ENCODE results near the gene MYZAP. TPM values are rescaled to one million over a fixed set of nuclear protein-coding genes. Genes with fewer than 3 reads are reported as not detected.

MYZAP gene
- total RNA-seq, 1 donor from 2014 or later = 2.6 TPM

DNA sequence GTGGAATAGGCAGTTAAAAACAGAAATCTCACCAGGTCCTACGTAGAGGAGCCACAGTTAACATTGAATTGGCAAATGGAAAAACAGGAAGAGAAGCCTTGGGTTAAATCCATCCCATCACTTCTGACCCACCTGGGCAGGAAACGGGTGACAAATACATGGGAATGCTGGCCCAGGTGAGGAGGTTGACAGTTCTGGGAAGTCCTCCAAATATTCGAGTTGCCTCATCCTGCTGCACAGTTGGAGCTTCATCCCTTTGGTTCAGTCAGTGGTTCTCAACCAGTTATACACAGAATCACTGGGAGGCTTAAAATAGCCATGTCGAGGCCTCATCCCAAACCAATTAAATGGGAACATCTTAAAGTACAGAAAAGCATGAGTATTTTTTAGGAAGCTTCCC is 5.3 kb downstream of the MYZAP start:
- peaks cover 13 to 49% (median 16%) of the 10 kb centered on the region in 3 donors for H3K4me1 ChIP-seq (ENCODE audit: control insufficient read depth in 3 of 3, insufficient read depth in 3 of 3, low read length in 3 of 3)
- H3K27ac ChIP-seq (ENCODE audit: low read depth, low read length) = peak overlapping the region; percentile 4
- H3K27me3 ChIP-seq (ENCODE audit: control insufficient read depth in 3 of 3, insufficient read depth in 3 of 3, low read length in 3 of 3) = no peaks in the 10 kb centered on the region
- H3K4me3 ChIP-seq (ENCODE audit: low read length in 3 of 3) = no peak overlapping the region
- H3K36me3 ChIP-seq (ENCODE audit: control insufficient read depth in 3 of 3, insufficient read depth in 3 of 3, low read length in 3 of 3) = no peaks in the 10 kb centered on the region
- no peak overlapping the region for H3K9ac ChIP-seq (ENCODE audit: low read depth in 1 of 3, low read length in 3 of 3)
- H3K9me3 ChIP-seq (ENCODE audit: control insufficient read depth in 3 of 3, low read length in 3 of 3) = no peaks in the 10 kb centered on the region

DNA sequence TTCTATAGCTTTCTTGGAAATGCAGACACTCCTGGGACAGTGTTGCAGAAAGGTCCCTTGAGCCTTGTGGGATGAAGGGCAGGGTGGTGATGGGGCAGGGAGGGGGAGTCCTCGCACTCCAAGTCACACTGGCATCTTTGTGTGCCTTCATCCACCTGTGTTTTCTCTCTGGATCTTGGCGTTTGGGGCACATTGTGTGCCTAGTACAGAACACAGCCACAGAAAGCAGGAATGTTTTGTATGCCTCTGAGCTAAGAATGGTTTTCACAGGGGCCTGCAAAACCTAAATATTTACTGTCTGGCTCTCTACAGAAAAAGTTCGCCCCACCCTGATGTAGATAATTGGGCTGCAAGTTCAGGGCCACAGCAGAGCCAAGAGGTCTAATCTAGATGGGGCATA is 5.7 kb downstream of the MYZAP start:
- H3K4me3 ChIP-seq (ENCODE audit: low read length in 3 of 3) = no peak overlapping the region
- H3K9ac ChIP-seq (ENCODE audit: low read depth in 1 of 3, low read length in 3 of 3) = no peak overlapping the region
- H3K9me3 ChIP-seq (ENCODE audit: control insufficient read depth in 3 of 3, low read length in 3 of 3) = no peaks in the 10 kb centered on the region
- no peaks in the 10 kb centered on the region for H3K27me3 ChIP-seq (ENCODE audit: control insufficient read depth in 3 of 3, insufficient read depth in 3 of 3, low read length in 3 of 3)
- peaks cover 12 to 48% (median 16%) of the 10 kb centered on the region in 3 donors for H3K4me1 ChIP-seq (ENCODE audit: control insufficient read depth in 3 of 3, insufficient read depth in 3 of 3, low read length in 3 of 3)
- H3K36me3 ChIP-seq (ENCODE audit: control insufficient read depth in 3 of 3, insufficient read depth in 3 of 3, low read length in 3 of 3) = no peaks in the 10 kb centered on the region
- peak overlapping the region; percentile 4 for H3K27ac ChIP-seq (ENCODE audit: low read depth, low read length)

DNA sequence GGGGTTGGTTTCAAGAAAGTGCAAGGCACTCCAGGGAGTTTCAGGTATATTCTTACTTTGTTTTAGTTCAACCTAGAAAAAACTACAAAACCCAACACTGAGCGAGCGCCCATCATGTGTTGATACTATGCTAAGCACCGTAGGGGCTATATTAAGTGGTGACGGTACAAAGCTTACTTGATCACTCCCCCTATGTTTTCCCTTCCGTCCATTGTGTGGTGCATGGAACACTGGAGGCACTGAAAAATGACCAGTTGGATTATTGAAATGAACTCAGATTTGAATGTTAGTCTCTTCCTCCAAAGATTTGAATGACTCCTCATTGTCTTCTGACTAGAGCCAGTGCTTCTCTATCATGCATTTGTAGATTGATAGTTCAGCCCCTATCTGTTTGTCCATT is 6.6 kb downstream of the MYZAP start:
- peak overlapping the region; percentile 31 for H3K27ac ChIP-seq (ENCODE audit: low read depth, low read length)
- no peaks in the 10 kb centered on the region for H3K36me3 ChIP-seq (ENCODE audit: control insufficient read depth in 3 of 3, insufficient read depth in 3 of 3, low read length in 3 of 3)
- no peak overlapping the region for H3K9ac ChIP-seq (ENCODE audit: low read depth in 1 of 3, low read length in 3 of 3)
- H3K4me1 ChIP-seq (ENCODE audit: control insufficient read depth in 3 of 3, insufficient read depth in 3 of 3, low read length in 3 of 3) = peaks cover 10 to 46% (median 16%) of the 10 kb centered on the region in 3 donors
- no peaks in the 10 kb centered on the region for H3K9me3 ChIP-seq (ENCODE audit: control insufficient read depth in 3 of 3, low read length in 3 of 3)
- H3K27me3 ChIP-seq (ENCODE audit: control insufficient read depth in 3 of 3, insufficient read depth in 3 of 3, low read length in 3 of 3) = no peaks in the 10 kb centered on the region
- no peak overlapping the region for H3K4me3 ChIP-seq (ENCODE audit: low read length in 3 of 3)

DNA sequence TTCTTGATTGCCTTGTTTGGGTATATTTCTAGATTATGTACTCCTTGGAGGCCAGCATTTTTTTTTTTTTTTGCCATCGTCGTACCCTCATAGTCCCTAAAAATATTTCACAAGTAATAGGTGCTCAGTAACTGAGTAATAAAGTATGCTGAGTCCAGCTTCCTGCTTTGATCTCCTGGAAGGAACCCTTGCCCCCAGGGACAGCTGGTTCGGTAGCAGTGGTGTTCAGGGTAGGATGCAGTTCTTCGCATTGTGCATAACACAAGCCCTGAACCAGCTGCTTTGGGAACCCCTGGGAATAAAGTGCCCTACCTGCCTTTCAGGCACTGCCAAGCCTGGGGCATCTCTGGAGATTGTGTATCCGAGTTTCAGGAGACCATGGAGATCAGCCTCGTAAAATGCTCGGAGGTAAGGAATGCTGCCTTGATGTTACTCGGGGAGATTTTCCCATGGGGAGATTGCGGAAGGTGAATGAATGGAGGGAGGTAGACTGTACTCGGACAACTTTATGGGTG is 7.6 kb downstream of the MYZAP start:
- H3K4me3 ChIP-seq (ENCODE audit: low read length in 3 of 3) = no peak overlapping the region
- H3K27me3 ChIP-seq (ENCODE audit: control insufficient read depth in 3 of 3, insufficient read depth in 3 of 3, low read length in 3 of 3) = no peaks in the 10 kb centered on the region
- H3K4me1 ChIP-seq (ENCODE audit: control insufficient read depth in 3 of 3, insufficient read depth in 3 of 3, low read length in 3 of 3) = peaks cover 14 to 50% (median 20%) of the 10 kb centered on the region in 3 donors
- H3K9me3 ChIP-seq (ENCODE audit: control insufficient read depth in 3 of 3, low read length in 3 of 3) = no peaks in the 10 kb centered on the region
- no peaks in the 10 kb centered on the region for H3K36me3 ChIP-seq (ENCODE audit: control insufficient read depth in 3 of 3, insufficient read depth in 3 of 3, low read length in 3 of 3)
- no peak overlapping the region for H3K9ac ChIP-seq (ENCODE audit: low read depth in 1 of 3, low read length in 3 of 3)
- no peak overlapping the region for H3K27ac ChIP-seq (ENCODE audit: low read depth, low read length)

DNA sequence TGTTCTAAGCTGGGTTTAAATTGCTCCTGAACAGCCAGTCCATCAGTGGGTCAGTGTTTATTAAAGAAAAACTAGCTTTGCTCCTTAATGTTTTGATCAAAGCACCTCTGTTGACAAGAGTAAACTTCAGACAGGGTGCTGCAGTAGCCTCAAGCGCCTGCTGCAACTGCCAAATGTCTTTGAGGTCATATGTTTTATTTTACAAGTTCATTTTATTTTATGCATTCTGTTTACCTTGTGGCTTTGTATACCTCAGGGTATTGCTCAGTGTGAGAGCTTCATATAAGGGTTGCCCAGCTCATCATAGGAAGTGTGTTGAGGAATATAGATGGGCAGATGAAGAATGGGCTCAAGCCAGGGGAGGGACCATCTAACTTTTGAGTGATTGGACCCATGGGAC is 8.5 kb downstream of the MYZAP start:
- no peak overlapping the region for H3K4me3 ChIP-seq (ENCODE audit: low read length in 3 of 3)
- H3K27me3 ChIP-seq (ENCODE audit: control insufficient read depth in 3 of 3, insufficient read depth in 3 of 3, low read length in 3 of 3) = no peaks in the 10 kb centered on the region
- H3K9ac ChIP-seq (ENCODE audit: low read depth in 1 of 3, low read length in 3 of 3) = no peak overlapping the region
- H3K4me1 ChIP-seq (ENCODE audit: control insufficient read depth in 3 of 3, insufficient read depth in 3 of 3, low read length in 3 of 3) = peaks cover 12 to 46% (median 18%) of the 10 kb centered on the region in 3 donors
- H3K9me3 ChIP-seq (ENCODE audit: control insufficient read depth in 3 of 3, low read length in 3 of 3) = no peaks in the 10 kb centered on the region
- H3K36me3 ChIP-seq (ENCODE audit: control insufficient read depth in 3 of 3, insufficient read depth in 3 of 3, low read length in 3 of 3) = no peaks in the 10 kb centered on the region
- no peak overlapping the region for H3K27ac ChIP-seq (ENCODE audit: low read depth, low read length)

DNA sequence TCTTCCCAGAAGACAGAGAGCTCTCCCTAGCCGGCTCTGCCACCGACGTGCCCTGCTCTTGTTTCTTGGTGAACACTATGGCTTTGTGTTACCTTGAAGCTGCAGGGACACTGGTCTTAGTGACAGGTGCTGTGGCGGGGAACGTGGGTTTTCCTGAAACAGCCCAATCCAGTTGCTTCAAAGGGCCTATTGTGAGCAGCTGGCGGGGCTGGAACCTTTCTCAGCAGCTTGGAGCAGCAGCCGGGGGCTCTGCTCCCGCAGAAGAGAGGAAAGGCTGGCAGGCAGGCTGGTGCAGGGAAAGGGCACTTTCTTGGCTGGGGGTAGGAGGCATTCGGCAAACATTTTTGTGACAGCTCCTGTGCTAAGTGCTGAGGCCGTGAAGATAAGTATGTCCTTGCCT is 12.8 kb downstream of the MYZAP start:
- peak overlapping the region in 1 of 3 donors; percentile 17 for H3K9ac ChIP-seq (ENCODE audit: low read depth in 1 of 3, low read length in 3 of 3)
- no peaks in the 10 kb centered on the region for H3K9me3 ChIP-seq (ENCODE audit: control insufficient read depth in 3 of 3, low read length in 3 of 3)
- H3K36me3 ChIP-seq (ENCODE audit: control insufficient read depth in 3 of 3, insufficient read depth in 3 of 3, low read length in 3 of 3) = peaks cover 0 to 2% (median 0%) of the 10 kb centered on the region in 3 donors
- H3K27ac ChIP-seq (ENCODE audit: low read depth, low read length) = no peak overlapping the region
- no peaks in the 10 kb centered on the region for H3K27me3 ChIP-seq (ENCODE audit: control insufficient read depth in 3 of 3, insufficient read depth in 3 of 3, low read length in 3 of 3)
- H3K4me1 ChIP-seq (ENCODE audit: control insufficient read depth in 3 of 3, insufficient read depth in 3 of 3, low read length in 3 of 3) = peaks cover 5 to 15% (median 6%) of the 10 kb centered on the region in 3 donors
- H3K4me3 ChIP-seq (ENCODE audit: low read length in 3 of 3) = no peak overlapping the region

DNA sequence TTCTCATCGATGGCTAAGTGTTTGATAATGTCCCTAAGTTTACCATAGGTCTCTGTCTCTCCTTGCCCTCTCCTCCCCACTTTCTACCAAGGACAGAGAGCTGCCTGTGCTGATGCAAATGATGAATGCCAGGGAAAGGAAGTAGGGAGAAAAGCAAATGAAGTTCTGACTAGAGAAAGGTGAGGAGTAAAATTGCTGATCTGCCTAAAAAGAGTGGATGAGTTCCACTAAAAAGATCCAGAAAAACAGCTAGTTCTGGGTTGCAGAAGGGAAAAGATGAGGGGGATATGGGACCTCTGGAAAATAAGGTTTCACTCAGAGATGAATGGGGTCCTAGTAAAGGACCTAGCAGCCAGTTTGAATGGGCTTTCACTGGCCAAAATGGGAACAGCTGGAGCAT is 13.8 kb downstream of the MYZAP start:
- Histone ChIP-seq H3K9ac (ENCODE audit: low read depth in 1 of 3, low read length in 3 of 3) (no peak overlapping the region), H3K27ac (ENCODE audit: low read depth, low read length) (no peak overlapping the region), H3K4me1 (ENCODE audit: control insufficient read depth in 3 of 3, insufficient read depth in 3 of 3, low read length in 3 of 3) (peaks cover 5 to 18% (median 6%) of the 10 kb centered on the region in 3 donors)

DNA sequence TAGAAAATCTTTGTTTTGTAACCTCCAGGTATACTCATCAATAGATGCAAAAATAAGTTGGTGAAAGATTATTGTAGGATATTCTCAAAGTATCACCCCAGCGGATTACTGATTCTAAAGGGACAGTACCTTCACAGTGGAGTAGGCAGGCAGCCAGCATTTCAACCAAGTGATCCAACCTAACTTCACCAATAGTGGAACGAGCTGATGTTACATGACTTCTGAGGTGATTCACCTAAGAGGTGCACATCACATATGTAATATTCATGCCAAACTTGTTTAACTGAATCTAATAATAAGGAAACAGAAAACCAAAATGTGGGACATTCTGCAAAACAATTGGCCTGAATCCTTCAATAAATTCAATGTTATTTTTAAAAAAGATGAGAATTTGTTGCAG is 14.3 kb downstream of the MYZAP start:
- Histone ChIP-seq H3K4me3 (ENCODE audit: low read length in 3 of 3) (no peak overlapping the region), H3K27ac (ENCODE audit: low read depth, low read length) (no peak overlapping the region), H3K9ac (ENCODE audit: low read depth in 1 of 3, low read length in 3 of 3) (no peak overlapping the region), H3K9me3 (ENCODE audit: control insufficient read depth in 3 of 3, low read length in 3 of 3) (no peaks in the 10 kb centered on the region), H3K27me3 (ENCODE audit: control insufficient read depth in 3 of 3, insufficient read depth in 3 of 3, low read length in 3 of 3) (no peaks in the 10 kb centered on the region), H3K36me3 (ENCODE audit: control insufficient read depth in 3 of 3, insufficient read depth in 3 of 3, low read length in 3 of 3) (peaks cover 0 to 2% (median 0%) of the 10 kb centered on the region in 3 donors), H3K4me1 (ENCODE audit: control insufficient read depth in 3 of 3, insufficient read depth in 3 of 3, low read length in 3 of 3) (peaks cover 5 to 18% (median 6%) of the 10 kb centered on the region in 3 donors)

More for the DNA sequence above, 13.8 kb downstream of the MYZAP start:
- Histone ChIP-seq H3K4me3 (ENCODE audit: low read length in 3 of 3) (no peak overlapping the region), H3K27me3 (ENCODE audit: control insufficient read depth in 3 of 3, insufficient read depth in 3 of 3, low read length in 3 of 3) (no peaks in the 10 kb centered on the region), H3K9me3 (ENCODE audit: control insufficient read depth in 3 of 3, low read length in 3 of 3) (no peaks in the 10 kb centered on the region), H3K36me3 (ENCODE audit: control insufficient read depth in 3 of 3, insufficient read depth in 3 of 3, low read length in 3 of 3) (peaks cover 0 to 2% (median 0%) of the 10 kb centered on the region in 3 donors)

DNA sequence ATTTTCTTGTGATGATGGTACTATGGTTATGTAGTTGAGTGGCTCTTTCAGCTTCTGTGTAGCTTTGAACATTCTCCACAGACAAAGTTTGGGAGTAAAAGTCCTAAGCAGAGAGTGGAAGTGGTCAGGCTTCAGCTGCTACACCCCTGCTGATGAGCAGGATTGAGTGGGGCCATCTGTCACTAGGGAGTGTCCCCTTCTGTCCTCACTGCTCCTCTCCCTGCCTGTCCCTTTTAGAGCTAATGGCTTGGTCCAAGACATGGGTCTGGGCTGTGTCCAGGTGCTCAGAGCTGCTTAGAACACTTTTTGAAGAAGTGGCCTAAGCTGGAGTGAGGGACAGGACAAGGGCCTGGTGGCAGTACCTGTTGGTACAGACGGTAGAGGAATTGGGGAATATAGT is 15.1 kb downstream of the MYZAP start:
- Histone ChIP-seq H3K9me3 (ENCODE audit: control insufficient read depth in 3 of 3, low read length in 3 of 3) (no peaks in the 10 kb centered on the region), H3K27ac (ENCODE audit: low read depth, low read length) (no peak overlapping the region), H3K27me3 (ENCODE audit: control insufficient read depth in 3 of 3, insufficient read depth in 3 of 3, low read length in 3 of 3) (no peaks in the 10 kb centered on the region), H3K36me3 (ENCODE audit: control insufficient read depth in 3 of 3, insufficient read depth in 3 of 3, low read length in 3 of 3) (peaks cover 0 to 2% (median 0%) of the 10 kb centered on the region in 3 donors), H3K4me1 (ENCODE audit: control insufficient read depth in 3 of 3, insufficient read depth in 3 of 3, low read length in 3 of 3) (peaks cover 5 to 19% (median 6%) of the 10 kb centered on the region in 3 donors), H3K4me3 (ENCODE audit: low read length in 3 of 3) (no peak overlapping the region), H3K9ac (ENCODE audit: low read depth in 1 of 3, low read length in 3 of 3) (no peak overlapping the region)

DNA sequence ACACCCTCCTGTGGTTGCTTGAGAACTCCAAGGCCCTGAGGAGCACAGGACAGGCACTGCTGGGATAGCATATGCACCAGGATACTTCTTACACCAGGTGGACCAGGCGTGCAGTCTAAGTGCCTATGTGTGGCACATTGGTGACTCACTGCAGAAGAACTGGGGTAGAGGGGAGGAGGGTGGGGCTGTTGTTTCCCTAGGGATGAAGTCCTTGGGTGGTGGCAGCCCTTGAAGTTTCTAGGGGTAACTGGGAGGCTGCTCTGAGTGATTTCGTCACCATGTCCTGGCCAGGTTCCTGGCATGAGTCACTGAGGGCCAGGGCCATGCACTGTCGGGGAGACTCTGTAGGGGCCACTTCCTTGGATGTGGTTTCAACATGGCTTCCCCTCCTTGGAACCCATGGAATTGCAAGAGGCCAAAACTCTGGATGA is 15.9 kb downstream of the MYZAP start:
- no peak overlapping the region for H3K4me3 ChIP-seq (ENCODE audit: low read length in 3 of 3)
- H3K4me1 ChIP-seq (ENCODE audit: control insufficient read depth in 3 of 3, insufficient read depth in 3 of 3, low read length in 3 of 3) = peaks cover 9 to 24% (median 9%) of the 10 kb centered on the region in 3 donors
- no peak overlapping the region for H3K27ac ChIP-seq (ENCODE audit: low read depth, low read length)
- no peak overlapping the region for H3K9ac ChIP-seq (ENCODE audit: low read depth in 1 of 3, low read length in 3 of 3)
- H3K27me3 ChIP-seq (ENCODE audit: control insufficient read depth in 3 of 3, insufficient read depth in 3 of 3, low read length in 3 of 3) = no peaks in the 10 kb centered on the region
- H3K9me3 ChIP-seq (ENCODE audit: control insufficient read depth in 3 of 3, low read length in 3 of 3) = no peaks in the 10 kb centered on the region
- H3K36me3 ChIP-seq (ENCODE audit: control insufficient read depth in 3 of 3, insufficient read depth in 3 of 3, low read length in 3 of 3) = peaks cover 0 to 2% (median 0%) of the 10 kb centered on the region in 3 donors

Measured in skeletal muscle tissue (tissue), 4 donors.